Activated CD4-positive, alpha-beta T cell treated with anti-CD3 and anti-CD28 coated beads, Interleukin-2, Interleukin-6, amounts not matched to agents 100 ng/mL and 50 ng/mL, durations not matched to agents 16 hours and 8 hours (primary cell): ENCODE data around the gene RPE.

Source experiments
- DNase-seq: peaks from one replicate; pipeline ENCODE4 v3.0.0-alpha.2; 2020

Gene RPE

GRCh38 chr2:210003359-210003758, 921 bp downstream of the RPE start:
- no peak for DNase-seq

DNA sequence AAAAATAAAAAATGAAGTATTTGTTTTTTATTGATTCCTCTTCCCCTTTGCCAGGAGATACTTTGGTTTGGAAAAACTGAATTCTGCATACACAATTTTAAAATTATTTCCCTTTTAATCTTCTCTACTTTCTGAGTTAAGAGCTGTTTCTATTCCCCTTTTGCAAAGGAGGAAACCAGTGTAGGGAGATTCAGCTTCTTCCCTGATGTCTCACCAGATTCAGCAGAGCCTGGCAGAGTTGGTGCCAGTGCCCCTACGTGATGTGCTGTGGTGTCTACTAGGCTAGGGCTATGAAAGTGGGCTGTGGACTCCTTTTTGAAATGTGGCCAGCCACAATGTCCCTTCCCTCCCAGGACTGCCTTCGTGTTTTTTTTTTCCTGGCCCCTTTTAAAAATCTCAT, 2.4 kb downstream of the RPE start:
- no peak for DNase-seq

DNA sequence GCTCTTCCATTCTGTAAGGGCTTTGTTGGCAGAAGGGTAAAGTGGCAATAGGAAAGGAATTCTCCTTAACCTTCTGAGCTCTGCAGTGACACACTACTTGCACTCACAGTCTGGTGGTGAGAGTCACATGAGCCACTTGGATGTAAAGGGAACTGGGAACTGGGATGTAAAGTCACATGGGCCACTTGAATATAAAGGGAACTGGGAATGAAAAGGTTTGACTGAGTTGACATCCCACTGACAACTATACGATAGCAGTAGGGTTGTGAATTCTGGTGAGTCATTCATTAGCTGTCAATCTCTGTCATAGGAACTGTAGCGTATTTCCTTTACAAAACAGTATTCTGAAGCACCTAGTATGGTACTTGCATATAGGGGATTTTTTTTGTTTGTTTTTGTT, 5.5 kb downstream of the RPE start:
- no peak for DNase-seq

DNA sequence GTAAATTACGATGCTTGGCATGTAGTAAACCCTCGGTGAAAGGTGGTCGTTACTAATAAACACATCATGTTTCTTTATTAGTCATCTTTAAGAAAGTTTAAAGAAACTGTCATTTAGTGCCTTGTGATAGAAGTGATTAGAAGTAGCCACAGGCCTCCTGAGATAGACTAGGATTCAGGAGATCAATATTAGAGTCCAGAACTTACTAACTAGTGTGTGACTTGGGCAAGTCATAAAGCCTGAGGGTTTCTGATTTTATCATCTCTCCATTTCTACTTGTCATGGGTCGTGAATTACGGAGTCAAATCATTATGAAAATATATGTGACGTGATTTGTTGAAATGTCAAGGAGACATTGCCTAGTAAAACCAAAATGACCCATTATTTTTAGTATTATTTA, 6.7 kb downstream of the RPE start:
- DNase-seq: peak; percentile 43

DNA sequence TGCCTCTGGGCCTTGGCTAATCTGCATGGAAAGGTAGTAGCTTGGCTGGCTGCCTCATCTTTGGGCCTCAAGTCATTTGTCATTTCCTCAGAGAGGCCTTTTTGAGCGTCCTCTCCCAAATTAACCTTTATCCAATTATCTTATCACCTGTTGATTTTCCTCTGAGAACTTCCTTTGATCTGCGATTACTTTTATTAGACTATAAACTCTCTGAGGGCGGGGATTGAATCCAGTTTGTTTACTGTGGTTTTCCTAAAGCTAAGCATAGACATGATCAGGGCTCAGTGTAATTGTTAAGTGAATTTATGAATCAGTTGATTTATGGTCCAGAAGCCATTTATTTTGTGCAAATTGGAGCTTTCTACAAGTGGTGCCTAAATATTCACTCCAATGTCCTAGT, 7.5 kb downstream of the RPE start:
- no peak for DNase-seq

GRCh38 chr2:210020138-210020537, 17.7 kb downstream of the RPE start:
- no peak for DNase-seq

DNA sequence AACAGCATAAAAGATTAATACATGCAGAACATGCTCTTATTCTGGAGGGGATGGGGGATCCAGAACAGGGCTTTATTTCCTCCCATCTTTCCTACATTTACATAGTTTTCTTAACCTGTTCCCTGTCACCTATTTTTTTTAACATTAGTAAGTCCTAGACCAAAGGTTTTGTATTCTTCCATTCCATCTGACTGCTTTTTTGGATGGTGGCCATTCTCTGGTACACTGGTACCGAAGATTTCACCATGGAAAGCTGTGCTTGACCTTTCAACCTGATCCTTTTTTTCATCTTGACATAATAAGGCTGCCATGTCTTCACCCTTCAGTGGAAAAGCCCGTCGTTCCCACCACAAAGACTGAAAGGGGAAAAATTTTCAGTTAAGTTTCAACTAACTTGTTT, 20.4 kb downstream of the RPE start:
- no peak for DNase-seq

DNA sequence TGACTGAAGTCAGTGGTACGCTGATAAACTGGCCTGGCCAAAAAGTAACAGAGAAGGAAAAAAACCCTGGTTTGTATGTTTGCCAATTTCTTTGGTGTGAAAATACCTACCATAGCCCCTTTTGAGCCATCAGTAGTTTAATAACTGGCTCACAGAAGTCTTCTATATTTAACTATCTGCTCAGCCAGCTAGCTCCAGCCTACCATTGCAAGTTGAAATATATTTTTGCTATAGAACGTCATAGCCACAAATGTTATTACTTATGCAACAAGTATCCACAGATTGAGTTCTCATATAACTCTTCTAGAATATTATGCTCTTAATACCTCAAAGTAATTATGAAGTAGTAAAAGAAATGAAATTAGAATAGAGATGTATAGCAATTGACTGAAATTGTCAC, 25.2 kb downstream of the RPE start:
- no peak for DNase-seq

GRCh38 chr2:210028178-210028577, 25.7 kb downstream of the RPE start:
- no peak for DNase-seq

DNA sequence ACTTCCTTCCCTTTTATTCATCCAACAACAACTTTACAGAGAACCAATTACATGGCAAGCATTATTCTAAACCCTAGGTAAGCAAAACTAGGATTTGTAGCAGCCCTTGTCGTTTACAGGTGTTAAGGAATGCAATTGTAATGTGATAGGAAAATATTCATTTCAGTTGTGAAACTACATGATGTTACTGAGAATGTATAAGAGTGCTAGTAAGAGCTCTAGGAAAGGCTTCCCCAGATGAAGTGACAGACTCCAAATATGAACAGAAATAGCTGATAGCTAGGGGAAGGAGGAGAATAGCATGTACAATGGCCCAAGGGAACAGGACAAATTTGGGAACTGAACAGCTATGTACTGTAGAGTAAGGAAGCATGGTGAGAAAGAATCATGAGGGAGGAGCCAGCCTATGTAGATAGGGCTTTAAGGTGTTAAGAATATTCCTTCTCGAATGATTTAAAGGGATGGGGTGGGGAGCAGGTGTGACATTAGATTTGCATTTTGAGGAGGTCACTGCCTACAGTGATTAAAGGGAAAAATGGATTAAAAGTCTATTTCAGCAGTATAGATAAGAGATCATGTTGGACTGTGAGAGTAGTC, 31.7 kb downstream of the RPE start:
- DNase-seq: no peak

GRCh38 chr2:210035679-210036078, 33.2 kb downstream of the RPE start:
- DNase-seq: no peak

- DNase-seq: no peak
These were observed 35.6 kb downstream of the RPE start for GRCh38 chr2:210038078-210038477.

DNA sequence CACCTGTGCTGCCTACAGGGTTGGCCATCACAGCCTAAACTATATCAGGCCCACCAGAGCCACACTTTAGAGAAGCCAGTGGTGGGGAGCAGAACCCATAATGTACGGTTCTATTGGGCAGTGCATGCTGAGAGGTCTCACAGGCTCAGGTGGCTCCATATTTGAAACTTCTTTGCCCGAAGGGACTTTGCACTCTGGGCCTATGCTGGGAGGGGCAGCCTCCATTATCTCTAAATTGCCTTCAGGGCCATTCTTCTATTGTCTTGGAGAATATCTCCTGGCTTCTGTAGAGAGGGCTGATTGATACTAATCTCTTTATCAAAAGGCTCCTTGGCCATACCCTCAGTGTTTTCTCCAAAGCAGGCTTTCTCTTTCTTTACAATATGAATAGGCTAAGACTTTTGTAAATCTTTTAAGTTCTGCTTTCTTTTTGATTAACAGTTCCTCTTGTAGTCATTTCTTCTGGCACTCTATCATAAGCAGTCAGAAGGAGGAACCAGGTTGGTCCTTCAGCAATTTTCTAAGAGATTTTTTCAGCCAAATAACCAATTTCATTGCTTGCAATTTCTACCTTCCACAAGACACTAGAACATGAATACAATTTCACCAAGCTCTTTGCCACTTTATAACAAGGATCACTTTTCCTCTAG, 44.5 kb downstream of the RPE start:
- no peak for DNase-seq

- DNase-seq: no peak
These were observed 47.4 kb downstream of the RPE start for GRCh38 chr2:210049831-210050230.

DNA sequence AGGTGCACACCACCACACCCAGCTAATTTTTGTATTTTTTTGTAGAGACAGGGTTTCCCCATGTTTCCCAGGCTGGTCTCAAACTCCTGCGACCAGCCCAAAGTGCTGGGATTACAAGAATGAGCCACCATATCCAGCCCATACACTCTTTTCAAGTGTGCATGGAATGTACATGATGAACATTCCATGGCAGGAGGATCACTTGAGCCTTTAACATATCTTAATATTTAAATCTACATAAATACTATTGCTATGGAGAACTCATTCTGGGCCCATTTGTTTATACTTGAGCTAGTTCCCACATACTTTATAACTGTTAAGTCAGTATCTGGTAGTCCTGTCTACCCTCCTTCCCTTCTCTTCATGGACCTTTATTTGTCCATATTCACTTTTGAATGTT, 48.4 kb downstream of the RPE start:
- no peak for DNase-seq

GRCh38 chr2:210054696-210055095, 52.3 kb downstream of the RPE start:
- no peak for DNase-seq

DNA sequence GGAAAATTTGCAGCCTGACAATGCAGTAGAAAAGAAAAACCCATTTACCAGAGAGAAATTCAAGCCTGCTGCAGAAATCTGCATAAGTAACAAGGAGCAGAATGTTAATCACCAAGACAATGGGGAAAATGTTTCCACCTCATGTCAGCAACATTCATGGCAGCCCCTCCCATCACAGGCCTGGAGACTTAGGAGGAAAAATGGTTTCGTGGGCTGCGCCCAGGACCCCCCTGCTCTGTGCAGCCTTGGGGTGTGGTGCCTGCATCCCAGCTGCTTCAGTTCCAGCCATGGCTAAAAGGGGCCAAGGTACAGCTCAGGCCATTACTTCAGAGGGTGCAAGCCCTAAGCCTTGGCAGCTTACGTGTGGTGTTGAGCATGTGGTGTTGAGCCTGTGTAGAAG, 53.4 kb downstream of the RPE start:
- no peak for DNase-seq

- no peak for DNase-seq
These were observed 60.9 kb downstream of the RPE start for GRCh38 chr2:210063306-210063705.
